Stromal cell of bone marrow (primary cell): ENCODE measurements around the gene SATB2.
A peak's percentile ranks its signal among the peaks of the same experiment; 100 is the strongest.

Source experiments
- DNase-seq: peaks from one replicate; pipeline ENCODE4 v3.0.0-alpha.2; 2012; ENCODE audit warnings: low read depth

The SATB2 gene

GRCh38 chr2:199457147-199458008 lies at the start of gene SATB2:
Gene SATB2, minus strand, starts transcription at chr2:199457939. Its CDS starts 1,902 bp downstream, at chr2:199456037.
- peak; percentile 74 for DNase-seq

- no peak for DNase-seq
These were observed 48.1 kb upstream of the SATB2 start for GRCh38 chr2:199505755-199506403.

- no peak for DNase-seq
These were observed 45.4 kb upstream of the SATB2 start for GRCh38 chr2:199503148-199503547.

- no peak for DNase-seq
These were observed 41.3 kb upstream of the SATB2 start for GRCh38 chr2:199499005-199499404.

- DNase-seq = no peak
These were observed 37.4 kb upstream of the SATB2 start for GRCh38 chr2:199495147-199495546.

- no peak for DNase-seq
These were observed 32.3 kb upstream of the SATB2 start for GRCh38 chr2:199490049-199490448.

GRCh38 chr2:199488772-199489400 lies 31.1 kb upstream of the SATB2 start:
- DNase-seq = peak; percentile 41

GRCh38 chr2:199485732-199486335 lies 28.1 kb upstream of the SATB2 start:
- DNase-seq = no peak

GRCh38 chr2:199484927-199485326 lies 27.2 kb upstream of the SATB2 start:
- DNase-seq = no peak

- no peak for DNase-seq
These were observed 23.2 kb upstream of the SATB2 start for GRCh38 chr2:199480966-199481365.

- DNase-seq = no peak
These were observed 19.6 kb upstream of the SATB2 start for GRCh38 chr2:199477277-199477834.

GRCh38 chr2:199471443-199472057 lies 13.8 kb upstream of the SATB2 start:
- DNase-seq = no peak

- no peak for DNase-seq
These were observed 13.1 kb upstream of the SATB2 start for GRCh38 chr2:199470672-199471442.

GRCh38 chr2:199470361-199470671 lies 12.6 kb upstream of the SATB2 start:
- no peak for DNase-seq

GRCh38 chr2:199469514-199470360 lies 12.0 kb upstream of the SATB2 start:
- DNase-seq = no peak

GRCh38 chr2:199468561-199469513 lies 11.1 kb upstream of the SATB2 start:
- no peak for DNase-seq

GRCh38 chr2:199467066-199467822 lies 9.5 kb upstream of the SATB2 start:
- no peak for DNase-seq

GRCh38 chr2:199466692-199467065 lies 8.9 kb upstream of the SATB2 start:
- no peak for DNase-seq
